GM12878 (cell line): ENCODE measurements around the gene FRG2B. TPM values are rescaled to one million over a fixed set of nuclear protein-coding genes. Genes with fewer than 3 reads are reported as not detected.

Experiments used
- ATAC-seq: fragments of 200-7000 bp; cut with Tn5 transposase; 3 replicates; pipeline ENCODE4 v1.9.1; 2020; ENCODE audit warnings: mild to moderate bottlenecking, moderate library complexity
- BruUV-seq: library from RNA; stranded (reverse); fragments of 400-500 nt; replicated peaks from 2 replicates; lab custom pipeline; 2021; lab: Mats Ljungman, UMichigan
- CTCF ChIA-PET: fragments of 300-600 bp; sonication (Branson Sonifier 250); formaldehyde crosslinking; extraction: SDS; loops from one replicate; lab custom pipeline; 2021; ENCODE audit warnings: inconsistent platforms; lab: Yijun Ruan, JAX
- POLR2A ChIA-PET: fragments of 350-600 bp; formaldehyde crosslinking; extraction: SDS; loops from one replicate; lab custom pipeline; 2021; ENCODE audit warnings: inconsistent platforms; lab: Charles Lee
- RAD21 ChIA-PET: fragments of 300-600 bp; sonication (Branson Sonifier 250); formaldehyde crosslinking; loops from one replicate; lab custom pipeline; 2023; ENCODE audit warnings: antibody characterized with exemption; ENCODE audit not compliant: unreplicated experiment; lab: Charles Lee
- SMC1A ChIA-PET: fragments of 300-600 bp; sonication (Branson Sonifier 250); formaldehyde crosslinking; loops from one replicate; lab custom pipeline; 2023; ENCODE audit not compliant: unreplicated experiment, uncharacterized antibody; lab: Charles Lee
- DNase-seq: peaks from one replicate; pipeline ENCODE4 v3.0.0-alpha.2; 2011; ENCODE audit warnings: low read depth, low spot score
- FAIRE-seq: peaks from 3 replicates; lab custom pipeline; 2011; peaks lifted over from hg19 to GRCh38; lab: Jason Lieb, UNC
- H2AFZ ChIP-seq: 2 replicates; pipeline ENCODE4 v1.6.0; 2011; ENCODE audit warnings: low read depth, low read length, control low read depth; ENCODE audit not compliant: control insufficient read depth
- H3K27ac ChIP-seq: 2 replicates; pipeline ENCODE4 v1.5.1; 2011; ENCODE audit warnings: control low read depth; ENCODE audit not compliant: control insufficient read depth, insufficient read depth
- H3K27me3 ChIP-seq, 2 experiments: replicated peaks in 1 of 2; 2 replicates each; pipeline versions ENCODE4 v1.6.0 to v1.6.1; 2011; ENCODE audit warnings: low read length in 1 of 2; ENCODE audit not compliant: control insufficient read depth in 2 of 2, insufficient read depth in 2 of 2
- H3K36me3 ChIP-seq, 2 experiments: 2 replicates each; pipeline ENCODE4 v1.5.1; 2011; ENCODE audit warnings: low read length in 1 of 2; ENCODE audit not compliant: control insufficient read depth in 2 of 2, insufficient read depth in 2 of 2
- H3K4me1 ChIP-seq: 2 replicates; pipeline ENCODE4 v1.6.1; 2011; ENCODE audit warnings: mild to moderate bottlenecking, low read length, moderate library complexity, mixed read lengths; ENCODE audit not compliant: control insufficient read depth, insufficient read depth
- H3K4me2 ChIP-seq: 2 replicates; pipeline ENCODE4 v1.6.0; 2011; ENCODE audit warnings: control low read depth; ENCODE audit not compliant: control insufficient read depth, insufficient read depth
- H3K4me3 ChIP-seq: fragments of 200-600 bp; sonication (generic); 2 replicates; pipeline ENCODE4 v1.5.1; 2016
- H3K79me2 ChIP-seq: 2 replicates; pipeline ENCODE4 v1.6.0; 2011; ENCODE audit warnings: low read length; ENCODE audit not compliant: control insufficient read depth, insufficient read depth
- H3K9ac ChIP-seq: 2 replicates; pipeline ENCODE4 v1.8.0; 2011; ENCODE audit warnings: low read length, control low read depth, mixed read lengths; ENCODE audit not compliant: control insufficient read depth, insufficient read depth
- H3K9me3 ChIP-seq: replicated peaks from 3 replicates; pipeline ENCODE4 v1.5.1; 2011; ENCODE audit warnings: mild to moderate bottlenecking, low read length; ENCODE audit not compliant: control insufficient read depth, insufficient read depth
- H4K20me1 ChIP-seq: 2 replicates; pipeline ENCODE4 v1.6.0; 2011; ENCODE audit not compliant: control insufficient read depth, insufficient read depth
- DPF2 ChIP-seq: fragments of 450-650 bp; IDR thresholded peaks from 2 replicates; pipeline ENCODE4 v1.6.1; 2017; ENCODE audit warnings: mild to moderate bottlenecking
- EGR1 ChIP-seq, 2 experiments: IDR thresholded peaks; 1 replicate in 1 of 2; 2 replicates in 1 of 2; pipeline ENCODE4 v1.6.1; 2011 to 2012; ENCODE audit warnings: low read depth in 2 of 2, low read length in 2 of 2, borderline replicate concordance in 1 of 2, mild to moderate bottlenecking in 1 of 2, moderate library complexity in 1 of 2
- FOXM1 ChIP-seq: IDR thresholded peaks from 2 replicates; pipeline ENCODE4 v1.6.1; 2012; ENCODE audit warnings: low read depth, mild to moderate bottlenecking, inconsistent platforms, low read length, moderate library complexity
- PAX5 ChIP-seq: IDR thresholded peaks from 2 replicates; pipeline ENCODE4 v1.6.1; 2011; ENCODE audit warnings: low read depth, low read length, borderline replicate concordance
- RAD21 ChIP-seq: IDR thresholded peaks from 2 replicates; pipeline ENCODE4 v1.6.1; 2011; ENCODE audit warnings: mild to moderate bottlenecking, low read depth, low read length, moderate library complexity; ENCODE audit not compliant: insufficient read depth
- TCF3 ChIP-seq: IDR thresholded peaks from 2 replicates; pipeline ENCODE4 v1.6.1; 2012; ENCODE audit warnings: low read depth, mild to moderate bottlenecking, low read length, borderline replicate concordance; ENCODE audit not compliant: insufficient read depth
- WRNIP1 ChIP-seq: IDR thresholded peaks from 2 replicates; pipeline ENCODE4 v1.6.1; 2011; ENCODE audit warnings: low read depth, low read length, improper control_type of control experiment, borderline replicate concordance
- WGBS: methylation state at CpG from one replicate; pipeline ENCODE4 v1.1.6; 2016; ENCODE audit warnings: low lambda C conversion rate; ENCODE audit not compliant: insufficient replicate concordance, insufficient coverage; ENCODE audit errors: missing lambda C conversion rate; 5-methylcytosine and 5-hydroxymethylcytosine counted together
- in situ Hi-C: fragments of 300-500 bp; cut with MboI; formaldehyde crosslinking; loops from 9 replicates; pipeline ENCODE4 v1.14.3; 2018; ENCODE audit warnings: mixed read lengths
- intact Hi-C: fragments of 100-400 bp; cut with micrococcal nuclease; formaldehyde crosslinking; loops from one replicate; pipeline ENCODE4 v1.14.2; 2022; ENCODE audit not compliant: unreplicated experiment
- polyA plus RNA-seq, 11 experiments: library from polyadenylated mRNA; depleted of rRNA in 4 of 11; unstranded in 6 of 11; stranded (reverse) in 5 of 11; fragments of >200 nt; fragmentation: Nextera tagmentation in 4 of 11; fragmentation: Illumina TruSeq in 1 of 11; extraction: Ambion mirVana in 4 of 11; extraction: Trizol in 1 of 11; gene quantifications; 1 replicate in 1 of 11; 2 replicates in 10 of 11; pipeline versions ENCODE4 v1.2.1 to v1.2.3, GENCODE V29; 2011 to 2016; ENCODE audit warnings: inconsistent platforms in 2 of 11, missing spikeins in 2 of 11, low read depth in 1 of 11
- total RNA-seq, 4 experiments: library from RNA; depleted of rRNA in 3 of 4; stranded (reverse); fragments of >200 nt in 3 of 4; fragmentation: Illumina TruSeq in 1 of 4; extraction: Trizol in 1 of 4; gene quantifications; 2 replicates each; pipeline versions ENCODE4 v1.2.1 to v1.2.3, GENCODE V29; 2013 to 2021
- TF ChIP-seq, protein P1 (sequence below): fragments of 450-650 bp; IDR thresholded peaks from 2 replicates; pipeline ENCODE4 v1.6.1; 2017; ENCODE audit warnings: mild to moderate bottlenecking, low read depth, inconsistent platforms; ENCODE audit not compliant: poor library complexity, severe bottlenecking

FRG2B gene
- total and polyA plus RNA-seq, 10 of the 15 experiments (the other 5 are each of a cell fraction or from before 2014, with no cell fraction given): not detected

DNA sequence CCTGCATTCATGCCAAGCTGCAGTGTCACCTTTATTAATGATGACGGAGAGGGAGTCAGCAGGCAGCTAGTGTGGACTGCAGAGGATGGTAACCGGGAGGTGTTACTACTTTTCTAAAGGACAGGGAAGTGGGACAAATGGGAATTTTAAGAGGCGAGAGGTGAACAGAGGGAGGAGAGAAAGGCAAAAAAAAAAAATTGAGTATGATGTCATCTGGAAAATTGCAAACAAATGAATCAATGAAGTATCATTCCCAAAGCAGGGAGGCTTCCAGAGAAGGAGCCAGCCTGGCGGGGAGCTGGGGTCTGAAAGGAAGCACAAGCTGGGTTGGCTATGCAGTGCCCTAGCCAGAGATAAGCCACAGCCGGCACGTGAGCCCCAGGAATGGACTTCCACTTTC, 12.9 kb downstream of the FRG2B start (continued):
- TF ChIP-seq EGR1 (IDR thresholded peaks at IDR 0.05; ENCODE audit: borderline replicate concordance in 1 of 2, low read depth in 2 of 2, low read length in 2 of 2) (no peak), TCF3 (no peak)

DNA sequence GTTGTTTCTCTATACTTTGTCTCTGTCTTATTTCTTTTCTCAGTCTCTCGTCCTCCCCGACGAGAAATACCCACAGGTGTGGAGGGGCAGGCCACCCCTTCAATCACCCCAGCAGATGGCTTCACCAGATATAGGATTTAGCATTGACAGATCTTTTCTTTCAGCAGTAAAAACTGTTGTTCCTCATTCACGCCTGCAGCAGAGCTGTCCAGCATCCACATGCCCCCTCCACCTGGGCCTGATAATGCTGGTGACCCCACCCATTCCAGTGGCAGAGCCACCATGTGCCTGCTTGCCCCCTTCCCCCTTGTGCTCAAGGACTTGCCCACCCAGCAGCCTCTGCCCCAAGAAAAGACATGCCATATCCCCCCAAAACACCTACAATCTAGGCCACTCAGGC, 15.5 kb downstream of the FRG2B start:
- intact Hi-C loops: no loop called here
- in situ Hi-C loops: no loop called here
- no peak for DNase-seq
- no peak overlapping the region for H3K27ac ChIP-seq
- ATAC-seq: no peak
- no peak overlapping the region for H3K4me3 ChIP-seq
- ChIA-PET POLR2A (no interaction called here), SMC1A (no interaction called here), RAD21 (no interaction called here), CTCF (no interaction called here)
- no peaks in the 10 kb centered on the region; the same call in 2 of the 3 replicates for H3K9me3 ChIP-seq
- no peaks in the 10 kb centered on the region; a peak in 1 of 4 replicates for H3K27me3 ChIP-seq
- no peaks in the 10 kb centered on the region for H3K4me1 ChIP-seq
- no peak for TF ChIP-seq DPF2
- no peak for TF ChIP-seq PAX5
- TF ChIP-seq WRNIP1: no peak
- no peak for TF ChIP-seq FOXM1
- TF ChIP-seq, protein P1, sequence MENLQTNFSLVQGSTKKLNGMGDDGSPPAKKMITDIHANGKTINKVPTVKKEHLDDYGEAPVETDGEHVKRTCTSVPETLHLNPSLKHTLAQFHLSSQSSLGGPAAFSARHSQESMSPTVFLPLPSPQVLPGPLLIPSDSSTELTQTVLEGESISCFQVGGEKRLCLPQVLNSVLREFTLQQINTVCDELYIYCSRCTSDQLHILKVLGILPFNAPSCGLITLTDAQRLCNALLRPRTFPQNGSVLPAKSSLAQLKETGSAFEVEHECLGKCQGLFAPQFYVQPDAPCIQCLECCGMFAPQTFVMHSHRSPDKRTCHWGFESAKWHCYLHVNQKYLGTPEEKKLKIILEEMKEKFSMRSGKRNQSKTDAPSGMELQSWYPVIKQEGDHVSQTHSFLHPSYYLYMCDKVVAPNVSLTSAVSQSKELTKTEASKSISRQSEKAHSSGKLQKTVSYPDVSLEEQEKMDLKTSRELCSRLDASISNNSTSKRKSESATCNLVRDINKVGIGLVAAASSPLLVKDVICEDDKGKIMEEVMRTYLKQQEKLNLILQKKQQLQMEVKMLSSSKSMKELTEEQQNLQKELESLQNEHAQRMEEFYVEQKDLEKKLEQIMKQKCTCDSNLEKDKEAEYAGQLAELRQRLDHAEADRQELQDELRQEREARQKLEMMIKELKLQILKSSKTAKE: no peak
- no peak for TF ChIP-seq RAD21
- TF ChIP-seq, all 136 proteins: peak for 0
- Histone ChIP-seq H3K4me2 (no peak overlapping the region), H3K9ac (no peak overlapping the region), H4K20me1 (no peaks in the 10 kb centered on the region), H2AFZ (no peak overlapping the region), H3K79me2 (no peaks in the 10 kb centered on the region), H3K36me3 (no peaks in the 10 kb centered on the region)
- no peak for FAIRE-seq
- BruUV-seq: no TSS peak
- WGBS: 0% methylated on average over 4 of the region's 4 CpGs
